Activated CD4-positive, alpha-beta memory T cell treated with anti-CD3 and anti-CD28 coated beads for 36 hours (primary cell): Measurements from ENCODE around the gene TBC1D22B. TPM values are rescaled to one million over a fixed set of nuclear protein-coding genes. Genes with fewer than 3 reads are reported as not detected.
A peak's percentile ranks its signal among the peaks of the same experiment; 100 is the strongest.
"Not testable (repeated sequence)": the region's sequence is repeated elsewhere in the genome, so short reads cannot be mapped to it uniquely, and the experiment has no call there.

ENCODE experiments used
- CTCF ChIA-PET: fragments of 350-600 bp; sonication (Branson Sonifier 250); formaldehyde crosslinking; loops from one replicate; lab custom pipeline; 2021; ENCODE audit warnings: antibody characterized with exemption, inconsistent platforms; lab: Charles Lee
- POLR2A ChIA-PET: fragments of 350-600 bp; sonication (Branson Sonifier 250); formaldehyde crosslinking; loops from one replicate; lab custom pipeline; 2021; ENCODE audit warnings: antibody characterized with exemption; lab: Charles Lee
- DNase-seq: peaks from one replicate; pipeline ENCODE4 v3.0.0-alpha.2; 2020
- H3K27ac Mint-ChIP-seq: one replicate; pipeline ENCODE4 v1.8.0; 2021; ENCODE audit warnings: mixed read lengths
- H3K27me3 Mint-ChIP-seq: one replicate; pipeline ENCODE4 v1.8.0; 2021; ENCODE audit warnings: mixed read lengths
- H3K36me3 Mint-ChIP-seq: one replicate; pipeline ENCODE4 v1.8.0; 2021; ENCODE audit warnings: mixed read lengths
- H3K4me1 Mint-ChIP-seq: one replicate; pipeline ENCODE4 v1.8.0; 2021; ENCODE audit warnings: low read depth, mixed read lengths
- H3K4me3 Mint-ChIP-seq: one replicate; pipeline ENCODE4 v1.8.0; 2021; ENCODE audit warnings: mild to moderate bottlenecking, mixed read lengths
- H3K9me3 Mint-ChIP-seq: one replicate; pipeline ENCODE4 v1.8.0; 2021; ENCODE audit warnings: mixed read lengths
- intact Hi-C: fragments of 100-400 bp; cut with micrococcal nuclease; formaldehyde crosslinking; loops from one replicate; pipeline ENCODE4 v1.15.1; 2023
- total RNA-seq, 2 experiments: library from RNA; stranded (reverse); gene quantifications; one replicate each; pipeline ENCODE4 v1.2.3, GENCODE V29; 2021

TBC1D22B gene
- total RNA-seq, 2 experiments from 2014 or later, result 14.4 to 15.7 TPM

- POLR2A ChIA-PET, result no interaction called here
- no peak overlapping the region for H3K27ac Mint-ChIP-seq
- no peaks in the 10 kb centered on the region for H3K9me3 Mint-ChIP-seq
Observed at GRCh38 chr6:37287519-37288157, 30.1 kb downstream of the TBC1D22B start.

DNA sequence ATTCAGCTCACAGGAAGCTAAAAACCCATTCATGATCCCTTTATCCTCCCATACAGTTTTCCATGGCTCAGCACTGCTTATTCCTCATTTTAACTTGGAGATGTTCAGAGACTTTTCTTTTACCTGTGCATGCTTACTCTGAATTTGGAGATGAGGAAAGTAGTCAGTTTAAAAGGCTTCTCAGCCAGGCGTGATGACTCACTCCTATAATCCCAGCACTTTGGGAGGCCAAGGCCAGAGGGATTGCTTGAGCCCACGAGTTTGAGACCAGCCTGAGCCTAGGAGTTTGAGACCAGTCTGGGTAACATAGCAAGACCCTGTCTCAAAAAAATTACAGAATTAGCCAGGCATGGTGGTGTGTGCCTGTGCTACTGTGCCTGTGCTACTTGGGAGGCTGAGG is 30.7 kb downstream of the TBC1D22B start:
- H3K27ac Mint-ChIP-seq, result no peak overlapping the region
- ChIA-PET POLR2A (no interaction called here), CTCF (no interaction called here)
- no peak overlapping the region for H3K4me3 Mint-ChIP-seq
- no peaks in the 10 kb centered on the region for H3K27me3 Mint-ChIP-seq
- no peak for DNase-seq
- peaks cover 43% of the 10 kb centered on the region for H3K4me1 Mint-ChIP-seq
- no peaks in the 10 kb centered on the region for H3K9me3 Mint-ChIP-seq
- intact Hi-C loops, result no loop called here
- peaks cover 45% of the 10 kb centered on the region for H3K36me3 Mint-ChIP-seq

More at GRCh38 chr6:37287519-37288157, 30.1 kb downstream of the TBC1D22B start:
- Mint-ChIP-seq H3K4me1 (peaks cover 43% of the 10 kb centered on the region), H3K4me3 (no peak overlapping the region), H3K36me3 (peaks cover 49% of the 10 kb centered on the region), H3K27me3 (no peaks in the 10 kb centered on the region)
- intact Hi-C loops, result no loop called here
- CTCF ChIA-PET, result interaction anchor here (0.8 to 1.0 kb wide), 2 partner anchors 27 to 77 kb away, joined by 3 to 5 read pairs; no protein-coding TSS in a partner anchor
- no peak for DNase-seq

- H3K36me3 Mint-ChIP-seq, result peaks cover 44% of the 10 kb centered on the region
- intact Hi-C loops, result loop anchor here (1.0 to 2.0 kb wide), 3 partner anchors 17 to 50 kb away; no protein-coding TSS in a partner anchor
- peaks cover 43% of the 10 kb centered on the region for H3K4me1 Mint-ChIP-seq
- H3K27ac Mint-ChIP-seq, result peak overlapping the region; percentile 88
- no peaks in the 10 kb centered on the region for H3K9me3 Mint-ChIP-seq
- no peaks in the 10 kb centered on the region for H3K27me3 Mint-ChIP-seq
- H3K4me3 Mint-ChIP-seq, result no peak overlapping the region
- CTCF ChIA-PET, result interaction anchor here (0.7 to 1.3 kb wide), 4 partner anchors 23 to 135 kb away, joined by 3 to 5 read pairs (median 3); no protein-coding TSS in a partner anchor
- POLR2A ChIA-PET, result interaction anchor here (1.4 kb wide), 1 partner anchor 32 kb away, joined by 5 read pairs; the partner anchor contains the start of genes TBC1D22B and TMEM217
- peak; percentile 62 for DNase-seq
Observed at GRCh38 chr6:37289931-37290330, 32.4 kb downstream of the TBC1D22B start.

DNA sequence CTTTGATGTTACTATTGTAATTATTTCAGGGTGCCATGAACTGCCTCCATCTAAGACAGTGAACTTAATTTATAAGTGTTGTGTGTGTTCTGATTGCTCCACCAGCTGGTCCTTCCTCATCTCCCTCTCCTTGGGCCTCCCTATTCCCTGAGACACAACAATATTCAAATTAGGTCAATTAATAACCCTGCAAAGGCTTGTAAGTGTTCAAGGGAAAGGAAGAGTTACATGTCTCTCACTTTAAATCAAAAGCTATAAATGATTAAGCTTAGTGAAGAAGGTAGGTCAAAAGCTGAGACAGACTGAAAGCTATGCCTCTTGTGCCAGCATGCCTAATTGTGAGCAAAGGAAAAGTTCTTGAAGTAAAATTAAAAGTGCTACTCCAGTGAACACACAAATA is 35.9 kb downstream of the TBC1D22B start:
- no peak overlapping the region for H3K27ac Mint-ChIP-seq
- H3K27me3 Mint-ChIP-seq, result no peaks in the 10 kb centered on the region
- ChIA-PET CTCF (interaction anchor here (1.0 to 1.8 kb wide), 3 partner anchors 10 to 264 kb away, joined by 3 to 6 read pairs (median 5); no protein-coding TSS in a partner anchor), POLR2A (no interaction called here)
- no peak overlapping the region for H3K4me3 Mint-ChIP-seq
- intact Hi-C loops, result no loop called here
- peaks cover 41% of the 10 kb centered on the region for H3K36me3 Mint-ChIP-seq
- no peak for DNase-seq
- peaks cover 24% of the 10 kb centered on the region for H3K4me1 Mint-ChIP-seq
- H3K9me3 Mint-ChIP-seq, result no peaks in the 10 kb centered on the region

GRCh38 chr6:37297637-37298036 is 40.1 kb downstream of the TBC1D22B start:
- DNase-seq, H3K4me3 Mint-ChIP-seq, H3K27ac Mint-ChIP-seq, intact Hi-C loops, H3K4me1 Mint-ChIP-seq, H3K27me3 Mint-ChIP-seq, H3K9me3 Mint-ChIP-seq: not testable (repeated sequence)
- peaks cover 32% of the 10 kb centered on the region for H3K36me3 Mint-ChIP-seq
- ChIA-PET POLR2A (interaction anchor here (1.0 kb wide), 1 partner anchor 36 kb away, joined by 5 read pairs; no protein-coding TSS in a partner anchor), CTCF (interaction anchor here (1.2 to 2.0 kb wide), 2 partner anchors 18 to 280 kb away, joined by 5 to 6 read pairs; no protein-coding TSS in a partner anchor)

DNA sequence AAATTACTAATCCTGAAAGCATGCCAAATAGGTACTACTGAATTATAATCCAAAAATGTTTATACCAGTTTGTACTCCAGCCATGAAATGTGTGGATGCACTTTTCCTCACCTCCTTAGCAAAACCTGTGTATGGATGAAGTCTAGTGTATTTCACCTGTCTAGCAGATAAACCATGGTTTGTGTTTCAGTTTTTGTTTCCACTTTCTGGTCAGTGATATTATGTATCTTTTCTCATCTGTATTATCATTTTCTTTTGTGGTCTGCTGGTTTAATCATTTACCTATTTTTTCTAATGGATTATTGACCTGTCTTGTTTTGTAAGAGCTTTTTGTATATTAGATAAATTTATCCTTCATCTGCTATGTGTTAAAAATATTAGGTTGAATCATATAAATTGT is 41.4 kb downstream of the TBC1D22B start:
- Mint-ChIP-seq H3K27ac (no peak overlapping the region), H3K27me3 (no peaks in the 10 kb centered on the region), H3K36me3 (peaks cover 35% of the 10 kb centered on the region), H3K4me3 (no peak overlapping the region), H3K4me1 (peaks cover 6% of the 10 kb centered on the region), H3K9me3 (no peaks in the 10 kb centered on the region)
- CTCF ChIA-PET, result no interaction called here
- intact Hi-C loops, result no loop called here
- no peak for DNase-seq
- POLR2A ChIA-PET, result no interaction called here

- Mint-ChIP-seq H3K27me3 (no peaks in the 10 kb centered on the region), H3K4me3 (no peak overlapping the region), H3K4me1 (peaks cover 8% of the 10 kb centered on the region), H3K27ac (no peak overlapping the region), H3K36me3 (peaks cover 39% of the 10 kb centered on the region), H3K9me3 (no peaks in the 10 kb centered on the region)
- CTCF ChIA-PET, result interaction anchor here (0.8 kb wide), 1 partner anchor 9 kb away, joined by 6 read pairs; no protein-coding TSS in a partner anchor
- no peak for DNase-seq
- intact Hi-C loops, result loop anchor here (5.0 kb wide), 1 partner anchor 78 kb away; no protein-coding TSS in a partner anchor
- POLR2A ChIA-PET, result no interaction called here
Observed at GRCh38 chr6:37299990-37300389, 42.4 kb downstream of the TBC1D22B start.

DNA sequence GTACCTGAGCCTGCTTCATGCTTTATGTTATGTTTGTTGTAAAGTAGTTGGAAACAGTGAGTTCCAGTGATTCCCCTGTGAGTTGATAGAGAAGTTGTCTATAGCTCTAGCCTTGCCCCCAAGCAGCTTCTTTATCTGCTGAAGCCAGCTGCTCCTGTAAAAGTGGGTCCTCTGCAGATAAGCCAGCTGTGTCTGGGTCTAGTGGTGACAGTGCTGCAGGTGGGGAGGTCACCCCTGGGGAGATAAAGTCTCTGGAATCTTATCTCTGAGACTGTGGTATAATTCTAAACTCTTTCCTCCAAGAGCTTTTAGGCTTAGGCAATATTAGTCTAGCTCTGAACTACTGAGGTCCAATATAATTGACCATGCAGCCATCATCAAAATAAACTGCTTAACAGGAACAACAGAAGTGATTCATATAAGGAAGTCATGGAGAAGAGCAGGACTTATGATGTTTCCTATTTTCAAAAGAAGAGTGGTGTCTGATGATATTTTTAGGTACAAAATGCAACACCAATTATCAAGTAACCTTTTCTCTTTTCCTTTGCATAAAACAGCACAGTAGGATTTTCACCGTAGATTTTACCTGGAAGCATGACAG is 44.6 kb downstream of the TBC1D22B start:
- Mint-ChIP-seq H3K4me3 (no peak overlapping the region), H3K27ac (no peak overlapping the region), H3K36me3 (peaks cover 33% of the 10 kb centered on the region), H3K27me3 (no peaks in the 10 kb centered on the region), H3K4me1 (peaks cover 8% of the 10 kb centered on the region), H3K9me3 (no peaks in the 10 kb centered on the region)
- POLR2A ChIA-PET, result interaction anchor here (0.6 kb wide), 2 partner anchors 9 to 458 kb away, joined by 3 read pairs; no protein-coding TSS in a partner anchor
- intact Hi-C loops, result loop anchor here (5.0 kb wide), 1 partner anchor 80 kb away; no protein-coding TSS in a partner anchor
- CTCF ChIA-PET, result interaction anchor here (1.2 to 2.7 kb wide), 3 partner anchors 12 to 284 kb away, joined by 3 to 9 read pairs (median 3); no protein-coding TSS in a partner anchor
- no peak for DNase-seq

- Mint-ChIP-seq H3K4me3 (no peak overlapping the region), H3K36me3 (peaks cover 26% of the 10 kb centered on the region), H3K27ac (no peak overlapping the region), H3K4me1 (peaks cover 8% of the 10 kb centered on the region), H3K27me3 (no peaks in the 10 kb centered on the region), H3K9me3 (no peaks in the 10 kb centered on the region)
- CTCF ChIA-PET, result interaction anchor here (0.9 to 2.7 kb wide), 9 partner anchors 9 to 388 kb away, joined by 3 to 9 read pairs (median 3); no protein-coding TSS in a partner anchor
- POLR2A ChIA-PET, result interaction anchor here (0.6 kb wide), 1 partner anchor 459 kb away, joined by 3 read pairs; no protein-coding TSS in a partner anchor
- no peak for DNase-seq
- intact Hi-C loops, result loop anchor here (5.0 kb wide), 1 partner anchor 81 kb away; no protein-coding TSS in a partner anchor
Observed at GRCh38 chr6:37303091-37303660, 45.6 kb downstream of the TBC1D22B start.

- no peaks in the 10 kb centered on the region for H3K9me3 Mint-ChIP-seq
- no peaks in the 10 kb centered on the region for H3K27me3 Mint-ChIP-seq
- H3K36me3 Mint-ChIP-seq, result peaks cover 26% of the 10 kb centered on the region
- DNase-seq, result peak; percentile 28
- ChIA-PET CTCF (interaction anchor here (0.9 to 2.7 kb wide), 7 partner anchors 10 to 387 kb away, joined by 3 to 9 read pairs (median 3); no protein-coding TSS in a partner anchor), POLR2A (no interaction called here)
- no peak overlapping the region for H3K27ac Mint-ChIP-seq
- peaks cover 8% of the 10 kb centered on the region for H3K4me1 Mint-ChIP-seq
- intact Hi-C loops, result loop anchor here (5.0 kb wide), 1 partner anchor 82 kb away; no protein-coding TSS in a partner anchor
- H3K4me3 Mint-ChIP-seq, result no peak overlapping the region
Observed at GRCh38 chr6:37303891-37304503, 46.4 kb downstream of the TBC1D22B start.

DNA sequence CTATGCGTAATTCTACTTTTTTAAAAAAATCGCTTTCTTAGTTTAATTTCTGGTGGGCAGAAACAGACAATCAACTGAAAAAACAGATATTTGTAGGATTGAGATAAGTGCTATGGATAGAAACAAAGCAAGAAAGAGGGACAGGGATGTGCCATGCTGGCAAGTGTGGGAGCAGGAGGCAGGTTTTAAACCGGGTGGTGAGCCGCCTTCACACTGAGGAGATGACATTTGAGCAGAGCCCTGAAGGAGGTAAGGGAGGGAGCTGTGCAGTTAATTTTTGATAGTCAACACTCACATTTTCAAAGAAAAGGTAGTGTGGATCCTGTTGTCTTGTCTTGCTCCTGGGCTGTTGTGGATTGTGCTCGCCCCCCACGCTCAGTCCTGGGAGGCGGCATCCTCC is 47.2 kb downstream of the TBC1D22B start:
- Mint-ChIP-seq H3K27ac (no peak overlapping the region), H3K4me1 (peaks cover 8% of the 10 kb centered on the region), H3K4me3 (no peak overlapping the region), H3K27me3 (no peaks in the 10 kb centered on the region), H3K9me3 (no peaks in the 10 kb centered on the region), H3K36me3 (peaks cover 25% of the 10 kb centered on the region)
- POLR2A ChIA-PET, result no interaction called here
- CTCF ChIA-PET, result interaction anchor here (1.3 to 2.7 kb wide), 3 partner anchors 10 to 21 kb away, joined by 3 to 9 read pairs (median 8); no protein-coding TSS in a partner anchor
- DNase-seq, result no peak
- intact Hi-C loops, result loop anchor here (5.0 kb wide), 1 partner anchor 82 kb away; no protein-coding TSS in a partner anchor
